GM12891 (cell line): ENCODE data around the gene UBAP1.

Experiments used
- POLR2A ChIP-seq: IDR thresholded peaks from 2 replicates; pipeline ENCODE4 v1.6.1; 2011; ENCODE audit warnings: low read depth, low read length, control low read depth
- POLR2AphosphoS5 ChIP-seq: IDR thresholded peaks from 2 replicates; pipeline ENCODE4 v1.6.1; 2011; ENCODE audit warnings: low read depth, low read length, control low read depth
- SPI1 ChIP-seq: IDR thresholded peaks from 2 replicates; pipeline ENCODE4 v1.6.1; 2011; ENCODE audit warnings: low read depth, low read length, control low read depth

- TF ChIP-seq POLR2AphosphoS5 (no peak), SPI1 (no peak), POLR2A (no peak)
Observed at GRCh38 chr9:34177593-34178435, 1.0 kb upstream of the UBAP1 start.
